GM21447 (cell line): Measurements from ENCODE around the gene BORA.
"Not testable (repeated sequence)": the region's sequence is repeated elsewhere in the genome, so short reads cannot be mapped to it uniquely, and the experiment has no call there.

Source experiments
- ATAC-seq: cut with Tn5 transposase; IDR thresholded peaks from one replicate; pipeline ENCODE4 v1.9.1; 2021; ENCODE audit not compliant: unreplicated experiment

BORA gene

DNA sequence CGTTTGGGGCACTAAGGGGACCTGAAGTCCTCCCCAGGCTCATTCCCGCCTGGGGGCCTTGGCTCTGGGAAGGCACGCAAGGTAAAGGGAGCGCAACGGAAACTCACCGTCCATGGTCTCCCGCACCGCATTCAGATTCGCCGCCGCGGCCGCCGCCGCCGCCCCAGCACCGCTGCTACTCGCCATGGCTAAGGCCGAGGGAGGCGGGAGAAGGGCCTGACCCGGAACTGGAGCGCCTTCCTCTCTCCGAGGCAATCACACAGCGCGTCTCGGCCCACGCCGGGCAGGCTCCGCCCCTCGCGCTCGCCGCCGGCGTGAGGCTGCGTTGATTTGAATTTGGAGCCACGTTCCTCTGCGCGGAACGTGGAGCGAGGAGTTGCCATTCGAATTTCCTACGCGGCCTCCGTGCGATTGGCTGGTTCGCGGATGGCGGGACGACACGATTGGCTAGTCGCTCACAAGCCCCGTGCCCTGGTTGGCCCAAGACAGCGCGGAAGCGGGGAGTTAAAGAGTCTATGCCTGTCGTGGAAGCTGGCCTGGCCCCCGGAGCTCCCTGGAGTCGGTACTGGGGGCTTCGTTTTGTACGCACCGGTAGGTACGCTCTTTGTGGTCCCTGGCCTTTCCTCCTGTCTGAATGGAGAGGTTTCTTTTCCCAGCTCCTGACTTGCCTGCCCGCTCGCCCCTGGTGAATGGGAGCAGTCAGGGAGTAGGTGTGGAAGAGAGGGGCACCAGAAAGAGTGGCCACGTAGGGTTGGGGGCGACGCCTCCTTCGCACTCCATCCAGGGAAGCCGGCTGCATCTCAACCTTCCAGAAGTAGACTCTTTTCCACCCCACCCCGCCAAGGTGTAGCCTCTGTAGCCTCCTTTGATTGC, at the start of gene BORA, which contains the start of gene MZT1:
BORA (plus strand) TSS at position 507 of the 873 bp plus-strand sequence. CDS start 1,018 bp downstream, outside the sequence.
MZT1 (minus strand) TSS at position 213 of the 873 bp plus-strand sequence; CDS start at position 186, 27 bp downstream.
- peak; percentile 91 for ATAC-seq

DNA sequence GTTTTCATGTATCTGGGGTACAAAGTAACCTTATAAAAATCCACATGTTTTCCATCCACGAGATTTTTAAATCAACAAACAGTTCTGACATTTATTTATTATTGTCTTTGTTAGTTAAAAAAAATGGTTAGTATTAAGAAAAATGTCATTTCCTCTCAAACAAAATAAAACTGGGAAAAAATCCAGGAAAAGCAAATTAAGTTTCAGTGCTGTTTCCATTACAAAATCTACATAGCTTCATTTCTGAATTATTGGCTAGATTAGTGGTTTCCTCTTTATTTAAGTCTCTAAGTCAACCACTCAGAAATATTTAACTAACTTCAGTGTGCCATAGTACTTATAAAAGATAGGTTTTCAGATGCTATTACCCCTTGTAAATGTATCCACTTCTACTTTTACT, 49.4 kb upstream of the BORA start:
- ATAC-seq: no peak

DNA sequence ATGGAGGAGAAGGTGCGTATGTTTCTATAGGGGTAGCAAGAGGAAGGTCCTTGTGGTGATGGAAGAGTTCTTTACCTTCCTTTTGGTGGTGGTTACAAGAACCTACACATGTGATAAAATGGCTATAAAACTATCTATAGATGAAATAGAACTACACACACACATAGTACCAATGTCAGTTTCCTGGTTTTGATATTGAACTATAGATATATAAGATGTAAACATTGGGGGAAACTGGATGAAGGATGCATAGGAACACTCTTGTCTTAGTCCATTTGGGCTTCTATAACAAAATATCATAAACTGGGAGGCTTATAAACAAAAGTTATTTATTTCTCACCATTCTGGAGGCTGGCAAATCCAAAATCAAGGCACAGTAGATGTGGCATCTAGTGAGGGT, 47.4 kb upstream of the BORA start:
- no peak for ATAC-seq

DNA sequence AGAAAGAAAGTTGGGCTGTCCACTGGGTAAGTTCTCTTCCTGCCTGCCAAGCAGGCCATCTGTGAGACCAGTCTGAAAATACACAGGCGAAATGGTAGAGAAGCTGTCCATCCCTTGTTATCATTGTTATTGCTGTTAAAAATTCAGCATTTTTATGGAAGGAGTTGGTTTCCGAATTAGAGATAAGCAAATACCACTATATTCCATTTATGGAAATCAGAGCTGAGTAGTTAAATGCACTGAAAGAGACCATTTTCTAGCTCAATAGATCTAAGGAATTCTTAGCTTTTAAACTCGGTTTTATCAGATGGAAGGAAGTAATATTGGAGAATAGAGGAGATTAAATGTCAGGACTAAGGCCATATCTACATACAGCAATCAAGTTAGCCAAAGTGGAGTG, 41.0 kb upstream of the BORA start:
- ATAC-seq: no peak

DNA sequence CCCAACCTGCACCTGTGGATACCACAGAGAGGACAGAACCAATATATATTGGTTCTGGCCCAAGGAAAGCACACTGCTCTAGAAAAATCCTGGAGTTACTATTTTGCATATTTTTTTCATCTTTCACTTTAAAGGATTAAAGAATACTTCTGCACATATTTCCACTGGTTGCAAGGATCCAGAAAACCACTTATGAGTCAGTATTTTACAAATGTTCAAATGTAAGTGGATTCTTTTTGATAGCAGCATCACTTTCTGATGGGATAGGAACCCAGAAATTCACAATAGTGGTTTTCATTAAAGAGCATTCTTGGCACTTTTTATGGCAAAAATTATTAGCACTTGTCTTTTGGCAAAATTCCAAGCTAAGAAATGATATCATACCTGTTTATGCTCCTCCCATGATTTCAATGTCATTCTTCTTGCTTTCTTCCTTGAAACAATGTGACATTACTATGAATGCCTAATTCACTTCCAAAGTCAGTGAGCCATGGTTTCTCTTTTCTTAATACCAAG, 38.5 kb upstream of the BORA start:
- ATAC-seq: no peak

DNA sequence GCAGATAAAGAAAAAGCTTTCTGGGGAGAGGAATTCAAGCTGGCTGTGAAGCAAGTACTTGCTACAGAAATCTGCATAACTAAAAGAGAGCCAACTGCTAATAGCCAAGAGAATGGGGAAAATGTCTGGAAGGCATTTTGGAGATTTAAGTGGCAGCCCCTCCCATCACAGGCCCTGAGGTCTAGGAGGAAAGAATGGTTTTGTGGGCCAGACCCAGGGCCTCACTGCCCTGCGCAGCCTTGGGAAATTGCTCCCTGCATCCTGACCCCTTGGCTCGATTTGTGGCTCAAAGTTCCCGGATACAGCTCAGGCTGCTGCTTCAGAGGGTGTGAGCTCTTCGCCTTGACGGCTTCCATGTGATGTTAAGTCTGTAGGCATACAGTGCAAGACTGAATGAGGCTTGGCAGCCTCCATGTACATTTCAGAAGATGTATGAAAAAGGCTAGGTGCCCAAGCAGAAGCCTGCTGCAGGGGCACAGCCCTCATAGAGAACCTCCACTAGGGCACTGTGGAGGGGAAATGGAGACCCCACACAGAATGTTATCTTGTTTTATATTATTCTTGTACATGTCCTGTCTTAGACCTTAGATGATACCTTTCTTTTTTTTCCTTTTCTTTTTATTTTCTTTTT, 34.7 kb upstream of the BORA start:
- ATAC-seq: no peak

DNA sequence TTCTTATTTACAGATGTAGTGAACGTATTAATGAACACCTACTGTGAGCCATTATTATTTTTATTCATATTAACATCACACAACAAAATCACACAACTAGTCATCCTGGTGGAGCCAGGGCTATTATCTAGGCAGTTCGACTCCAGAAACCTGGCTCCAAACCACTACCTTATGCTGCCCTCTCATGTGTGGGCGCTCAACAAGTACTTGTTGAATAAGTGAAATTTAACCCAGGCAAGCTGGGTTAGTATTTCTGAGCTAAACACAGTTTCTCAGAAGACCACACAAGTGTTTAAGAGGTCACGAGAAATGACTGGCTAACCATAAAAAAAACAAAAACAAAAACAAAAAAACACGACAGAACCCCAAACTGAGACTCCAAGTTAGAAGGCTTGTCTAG, 33.9 kb upstream of the BORA start:
- no peak for ATAC-seq

DNA sequence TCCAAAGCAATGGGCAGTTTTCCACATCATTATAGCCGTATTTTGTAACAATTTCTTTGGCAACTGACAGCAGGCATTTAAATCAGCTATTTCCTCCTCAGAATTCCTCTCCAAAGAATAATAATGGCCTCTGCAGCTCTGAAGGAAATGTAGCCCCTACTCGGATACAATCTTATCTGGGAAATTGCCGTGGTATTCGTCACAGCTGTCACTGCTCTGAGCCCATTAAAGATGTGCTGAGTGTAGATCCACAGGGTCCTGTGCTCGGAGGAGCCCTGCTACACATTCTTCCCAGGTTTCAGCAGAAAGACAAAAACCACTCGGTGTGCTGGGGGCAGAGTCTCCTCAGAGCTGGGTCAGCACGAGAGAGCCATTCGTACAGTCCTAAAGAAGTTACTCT, 33.4 kb upstream of the BORA start:
- no peak for ATAC-seq

DNA sequence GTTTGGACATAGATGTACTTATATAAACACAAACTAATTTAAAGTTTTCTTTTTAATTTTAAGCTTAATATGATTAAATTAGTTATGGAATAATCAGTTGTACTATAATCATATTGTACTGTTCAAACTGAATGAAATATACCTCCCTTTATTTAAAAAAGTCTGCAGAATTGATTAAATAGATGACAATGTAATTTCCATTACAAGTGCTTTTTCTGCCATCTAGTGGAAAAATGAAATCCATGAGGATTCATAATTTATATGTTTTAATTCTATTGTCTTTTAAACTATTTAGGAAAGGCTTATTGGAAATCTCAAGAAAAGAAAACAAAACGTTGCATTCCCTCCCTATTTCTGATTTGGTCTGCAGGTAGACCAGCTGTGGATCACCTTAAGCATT, 31.1 kb upstream of the BORA start:
- no peak for ATAC-seq

DNA sequence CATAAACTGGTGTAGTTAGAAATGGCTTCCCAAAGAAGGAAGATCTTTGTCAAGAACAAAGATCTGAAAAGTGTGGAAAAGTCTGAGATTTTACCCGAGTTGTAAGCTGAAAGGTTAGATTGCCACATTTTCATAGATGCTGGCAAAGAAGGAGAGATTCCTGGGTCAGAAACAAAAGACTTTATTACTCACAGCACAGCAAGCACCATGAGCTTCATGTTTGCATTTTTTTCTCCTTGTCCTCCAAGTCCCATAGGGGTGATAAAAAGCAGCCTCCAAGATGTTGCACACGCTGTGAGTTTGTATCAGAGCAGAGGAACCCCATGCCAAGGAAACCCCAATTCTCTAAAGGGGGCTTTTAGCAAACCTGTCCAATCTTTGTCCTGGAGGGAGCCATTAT, 29.6 kb upstream of the BORA start:
- ATAC-seq: no peak

DNA sequence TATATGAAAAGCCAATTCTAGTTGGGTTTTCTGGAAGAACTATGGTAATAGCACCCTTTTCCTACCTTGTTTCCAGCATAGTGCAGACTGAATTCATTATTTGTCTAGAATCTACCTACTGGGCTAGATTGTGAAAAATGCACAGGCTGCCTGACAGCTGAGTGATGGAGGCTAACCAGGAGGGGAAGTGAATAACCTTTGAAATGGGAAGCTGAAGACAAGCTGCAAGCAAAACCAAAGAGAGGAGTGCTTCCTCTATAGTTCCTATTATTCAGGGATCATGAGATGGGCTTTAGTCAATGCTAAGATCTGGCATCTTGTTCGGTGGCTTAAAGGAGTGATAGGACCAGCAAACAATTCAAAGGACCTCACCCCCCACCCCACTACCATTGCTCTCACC, 27.2 kb upstream of the BORA start:
- ATAC-seq: no peak

DNA sequence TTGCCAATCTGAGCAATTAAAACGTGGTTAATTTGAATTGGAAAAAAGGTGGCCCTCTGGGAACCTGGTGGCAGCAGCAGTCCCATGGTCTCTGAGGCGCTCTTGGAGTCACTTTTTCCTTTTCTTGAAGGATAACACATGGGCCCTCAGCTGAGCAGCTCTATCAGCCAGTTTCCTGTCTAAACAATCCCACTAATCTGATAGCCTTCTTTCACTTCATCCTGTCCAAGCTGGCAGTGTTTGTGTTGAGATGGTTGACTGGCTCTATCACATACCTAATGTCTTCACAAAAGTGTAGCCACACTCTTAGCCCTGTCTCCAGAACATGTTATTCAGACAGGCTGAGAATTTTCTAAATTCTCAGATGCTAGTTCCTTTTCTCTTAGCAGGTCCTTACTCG, 10.9 kb upstream of the BORA start:
- no peak for ATAC-seq

DNA sequence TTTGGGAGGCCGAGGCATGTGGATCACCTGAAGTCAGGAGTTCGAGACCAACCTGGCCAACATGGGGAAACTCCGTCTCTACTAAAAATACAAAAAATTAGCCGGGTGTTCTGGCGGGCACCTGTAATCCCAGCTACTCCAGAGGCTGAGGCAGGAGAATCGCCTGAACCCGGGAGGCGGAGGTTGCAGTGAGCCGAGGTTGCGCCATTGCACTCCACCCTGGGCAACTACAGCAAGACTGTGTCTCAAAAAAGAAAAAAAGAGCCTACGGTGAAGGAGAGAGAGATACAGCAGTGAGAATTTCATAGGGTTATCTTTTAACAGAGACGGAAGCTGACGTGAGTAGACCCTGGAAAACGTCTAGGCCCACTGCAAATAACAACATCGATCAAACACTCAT, 1.5 kb upstream of the BORA start:
- ATAC-seq: not testable (repeated sequence)

DNA sequence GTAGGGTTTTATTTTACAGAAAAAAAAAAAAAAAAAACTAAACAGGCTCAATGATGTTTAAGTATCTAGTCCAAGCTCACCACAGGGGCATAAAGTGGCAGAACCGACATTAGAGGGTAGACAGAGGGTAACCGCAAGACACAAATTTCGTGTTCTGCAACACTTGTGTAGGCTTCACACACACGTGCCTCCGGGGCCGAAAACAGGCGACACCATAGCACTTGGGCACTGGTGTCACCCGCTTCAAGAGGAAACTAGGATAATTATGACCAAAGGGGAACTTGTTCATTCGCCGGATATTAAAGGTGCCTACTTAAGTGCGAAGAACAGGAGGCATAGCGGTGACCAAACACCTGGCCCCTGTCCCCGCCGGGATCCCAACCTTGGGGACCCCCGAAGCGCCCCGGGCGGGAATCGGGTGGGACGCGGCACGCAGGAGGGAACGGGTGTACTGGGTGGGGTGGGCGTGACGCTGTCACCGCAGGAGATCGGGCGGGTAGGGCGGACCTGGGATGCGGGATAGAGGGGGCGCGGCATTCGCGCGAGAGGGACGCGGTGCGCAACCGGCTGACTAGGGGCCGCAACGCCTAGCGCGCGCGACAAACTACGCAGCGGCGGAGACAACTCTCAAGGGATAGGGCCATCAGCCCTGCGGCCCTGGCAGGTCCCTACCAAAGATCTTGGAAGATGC, 852 bp upstream of the BORA start:
- peak; percentile 22 for ATAC-seq

DNA sequence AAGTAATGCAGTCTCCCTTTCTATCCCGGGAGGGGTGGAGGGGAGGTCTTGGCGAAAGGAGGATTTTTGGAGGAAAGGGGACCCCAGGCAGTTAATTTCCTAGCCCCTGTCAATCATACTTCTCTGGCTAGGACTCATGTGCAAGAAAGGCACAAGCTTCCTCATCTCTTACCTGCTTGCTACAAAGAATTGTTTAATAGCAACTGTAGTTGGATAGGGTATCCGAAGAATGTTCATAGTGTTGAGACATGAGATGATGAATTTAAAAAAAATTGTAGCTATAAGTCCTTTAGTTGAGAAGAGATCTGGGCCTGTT, 525 bp downstream of the BORA start:
- no peak for ATAC-seq

DNA sequence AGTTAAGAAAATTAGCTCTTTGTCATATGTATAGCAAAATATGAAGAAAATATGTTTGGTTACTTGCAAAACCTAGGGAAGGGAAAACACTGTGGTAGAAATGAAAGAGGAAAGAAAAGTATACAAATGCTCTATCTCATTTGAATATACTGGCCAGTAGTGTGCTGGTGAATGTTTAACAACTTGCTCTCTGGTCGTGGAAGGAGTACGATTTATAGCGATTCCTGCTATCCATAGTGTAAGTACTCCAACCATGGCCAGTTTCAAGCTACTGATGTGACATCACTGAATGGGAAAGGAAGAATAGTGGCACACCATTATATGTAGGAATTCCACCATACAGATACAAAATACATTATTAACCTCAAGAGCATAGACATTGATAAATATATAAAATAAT, 9.3 kb downstream of the BORA start:
- no peak for ATAC-seq

DNA sequence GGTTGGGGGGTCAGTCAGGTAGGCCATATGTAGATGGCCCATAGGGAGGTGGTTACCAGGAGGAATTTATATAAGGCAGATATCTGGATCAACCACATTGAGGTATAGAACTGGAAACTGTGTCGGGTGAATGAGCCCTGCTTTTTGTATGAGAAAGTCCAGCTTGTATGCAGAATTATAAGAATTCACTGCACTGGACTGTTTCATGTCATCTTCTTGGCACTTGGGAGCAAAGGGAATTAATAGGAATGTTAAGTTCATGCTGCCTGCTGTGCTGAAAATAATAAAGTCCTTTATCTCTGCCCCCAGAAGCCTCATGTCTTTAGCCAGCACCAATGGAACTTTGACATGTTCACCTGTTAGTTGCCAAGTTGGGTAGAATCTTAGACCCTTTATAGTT, 12.3 kb downstream of the BORA start:
- no peak for ATAC-seq

DNA sequence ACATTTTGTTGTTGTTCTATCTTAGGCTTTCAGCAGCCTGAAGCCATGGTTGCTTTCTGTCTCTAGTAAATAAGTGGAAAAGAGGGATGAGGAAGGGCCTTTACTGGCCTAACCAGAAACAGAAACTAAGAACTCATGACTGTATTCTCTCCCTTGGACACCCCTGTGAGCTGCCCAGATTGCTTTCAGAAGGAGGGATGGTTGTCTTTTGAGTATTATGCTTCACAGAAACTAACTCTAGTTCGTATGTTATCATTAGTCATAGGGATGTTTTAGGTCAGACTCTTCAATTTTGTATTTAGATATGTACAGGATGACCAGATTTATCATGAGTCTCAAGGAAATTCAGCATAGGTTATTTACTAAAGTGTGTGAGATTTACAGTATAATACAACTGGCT, 17.5 kb downstream of the BORA start:
- no peak for ATAC-seq

DNA sequence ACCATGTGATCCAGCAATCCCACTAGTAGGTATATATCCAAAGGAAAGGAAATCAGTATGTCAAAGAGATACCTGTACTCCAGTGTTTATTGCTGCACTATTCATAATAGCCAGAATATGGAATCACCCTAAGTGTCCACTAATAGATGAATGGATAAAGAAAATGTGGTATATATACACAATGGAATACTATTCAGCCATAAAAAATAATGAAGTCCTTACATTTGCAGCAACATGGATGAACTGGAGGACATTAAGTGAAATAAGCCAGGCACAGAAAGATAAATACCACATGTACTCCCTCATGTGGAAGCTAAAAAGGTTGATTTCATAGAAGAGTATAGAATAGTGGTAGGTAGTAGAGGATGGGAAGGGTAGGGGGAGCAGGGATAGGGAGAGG, 23.5 kb downstream of the BORA start:
- no peak for ATAC-seq

DNA sequence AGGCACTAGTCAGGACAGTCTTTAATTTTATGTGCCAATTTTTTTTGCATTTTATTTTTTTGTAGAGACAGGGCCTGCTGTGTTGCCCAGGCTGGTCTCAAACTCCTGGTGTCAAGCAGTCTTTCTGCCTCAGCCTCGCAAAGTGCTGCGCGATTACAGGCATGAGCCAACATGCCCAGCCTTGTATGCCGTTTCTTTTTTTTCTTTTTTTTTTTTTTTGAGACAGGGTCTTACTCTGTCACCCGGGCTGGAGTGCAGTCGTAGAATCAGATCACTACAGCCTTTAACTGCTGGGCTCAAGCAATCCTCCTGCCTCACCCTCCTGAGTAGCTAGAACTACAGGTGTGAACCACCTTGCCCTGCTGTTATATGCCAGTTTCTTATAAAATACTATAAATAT, 26.4 kb downstream of the BORA start:
- no peak for ATAC-seq

DNA sequence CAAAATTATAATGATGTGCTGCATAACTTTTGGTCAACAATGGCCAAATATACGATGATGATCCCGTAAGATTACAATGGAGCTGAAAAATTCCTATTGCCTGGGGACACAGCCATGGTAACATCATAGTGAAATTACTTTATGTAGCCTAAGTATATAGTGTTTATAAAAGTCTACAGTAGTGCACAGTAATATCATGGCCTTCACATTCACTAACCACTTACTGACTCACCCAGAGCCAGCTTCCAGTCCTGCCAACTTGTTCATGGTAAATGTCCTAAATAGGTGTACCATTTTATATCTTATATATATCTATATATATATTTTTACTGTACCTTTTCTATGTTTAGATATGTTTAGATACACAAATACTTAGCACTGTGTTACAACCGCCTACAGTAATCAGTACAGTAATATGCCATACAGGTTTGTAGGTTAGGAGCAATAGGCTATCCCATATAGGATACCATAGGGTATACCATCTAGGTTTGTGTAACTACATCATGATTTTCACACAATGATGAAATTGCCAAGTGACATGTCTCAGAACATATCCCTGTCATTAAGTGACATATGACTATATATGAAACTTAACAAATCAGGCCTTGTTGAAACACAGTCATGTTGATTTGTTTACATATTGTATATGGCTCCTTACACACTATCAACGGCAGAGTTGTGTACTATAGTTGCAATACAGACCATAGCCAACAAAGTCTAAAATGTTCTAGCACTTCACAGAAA, 30.2 kb downstream of the BORA start:
- ATAC-seq: no peak
